Kasumi-1 (cell line): ENCODE results near the gene HTT.
A peak's percentile ranks its signal among the peaks of the same experiment; 100 is the strongest.

Source experiments
- DNase-seq, 2 experiments: peaks; one replicate each; lab custom pipeline; 2025; lab: John Stamatoyannopoulos, UW

The HTT gene

GRCh38 chr4:3200423-3201090, 126.1 kb downstream of the HTT start:
- no peak for DNase-seq

GRCh38 chr4:3201718-3202702, 127.5 kb downstream of the HTT start:
- peak; percentile 61 to 65 for DNase-seq

- DNase-seq = no peak
These were observed 128.6 kb downstream of the HTT start for GRCh38 chr4:3202836-3203820.

- DNase-seq = no peak
These were observed 129.5 kb downstream of the HTT start for GRCh38 chr4:3203971-3204431.

- DNase-seq = no peak
These were observed 131.5 kb downstream of the HTT start for GRCh38 chr4:3205995-3206394.

- DNase-seq = no peak
These were observed 132.1 kb downstream of the HTT start for GRCh38 chr4:3206439-3207100.

- no peak for DNase-seq
These were observed 133.1 kb downstream of the HTT start for GRCh38 chr4:3207531-3208037.

GRCh38 chr4:3208826-3209225, 134.3 kb downstream of the HTT start:
- DNase-seq = no peak

GRCh38 chr4:3209551-3210325, 135.3 kb downstream of the HTT start:
- DNase-seq = no peak

- DNase-seq = no peak
These were observed 136.0 kb downstream of the HTT start for GRCh38 chr4:3210467-3210866.

GRCh38 chr4:3211866-3212265, 137.4 kb downstream of the HTT start:
- DNase-seq = no peak

- no peak for DNase-seq
These were observed 138.1 kb downstream of the HTT start for GRCh38 chr4:3212391-3213105.

- DNase-seq = no peak
These were observed 138.6 kb downstream of the HTT start for GRCh38 chr4:3213106-3213425.

GRCh38 chr4:3213661-3214250, 139.3 kb downstream of the HTT start:
- no peak for DNase-seq

- DNase-seq = no peak
These were observed 140.8 kb downstream of the HTT start for GRCh38 chr4:3215256-3215655.

- DNase-seq = no peak
These were observed 141.3 kb downstream of the HTT start for GRCh38 chr4:3215733-3216132.

- DNase-seq = no peak
These were observed 142.8 kb downstream of the HTT start for GRCh38 chr4:3217266-3217665.

GRCh38 chr4:3217771-3218170, 143.3 kb downstream of the HTT start:
- no peak for DNase-seq
